ENCODE measurements around the gene PCYOX1L.

DNA sequence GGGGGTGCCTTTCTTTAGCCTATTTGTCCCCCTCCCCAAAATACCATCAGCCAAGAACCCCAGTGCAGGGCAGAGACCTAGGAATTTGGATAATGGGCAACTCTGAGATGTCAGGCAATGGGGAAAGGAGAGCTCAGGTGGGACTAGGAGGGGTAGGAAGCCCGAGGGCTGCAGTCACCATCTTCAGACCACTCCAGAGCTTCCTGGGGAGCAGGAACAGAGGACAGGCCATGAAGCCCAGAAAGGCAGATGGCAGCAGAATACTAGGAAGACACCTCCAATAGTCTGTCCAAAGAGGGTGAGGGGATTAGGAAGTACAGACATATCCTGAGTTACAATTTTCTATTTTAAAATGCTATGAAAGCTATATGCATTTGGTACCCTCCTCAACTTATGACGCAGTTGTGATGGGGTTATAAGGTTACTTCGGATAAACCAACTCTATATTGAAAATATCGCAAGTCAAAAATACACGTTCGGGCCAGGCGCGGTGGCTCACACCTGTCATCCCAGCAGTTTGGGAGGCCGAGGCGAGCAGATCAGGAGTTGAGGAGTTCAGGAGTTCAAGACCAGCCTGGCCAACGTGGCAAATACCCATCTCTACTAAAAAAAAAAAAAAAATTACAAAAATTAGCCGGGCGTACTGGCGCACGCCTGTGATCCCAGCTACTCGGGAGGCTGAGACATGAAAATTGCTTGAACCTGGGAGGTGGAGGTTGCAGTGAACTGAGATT is 55.8 kb downstream of the PCYOX1L start:
- TF ChIP-seq POLR2A (IDR thresholded peaks at IDR 0.05): no peak
- TF ChIP-seq, protein P1, sequence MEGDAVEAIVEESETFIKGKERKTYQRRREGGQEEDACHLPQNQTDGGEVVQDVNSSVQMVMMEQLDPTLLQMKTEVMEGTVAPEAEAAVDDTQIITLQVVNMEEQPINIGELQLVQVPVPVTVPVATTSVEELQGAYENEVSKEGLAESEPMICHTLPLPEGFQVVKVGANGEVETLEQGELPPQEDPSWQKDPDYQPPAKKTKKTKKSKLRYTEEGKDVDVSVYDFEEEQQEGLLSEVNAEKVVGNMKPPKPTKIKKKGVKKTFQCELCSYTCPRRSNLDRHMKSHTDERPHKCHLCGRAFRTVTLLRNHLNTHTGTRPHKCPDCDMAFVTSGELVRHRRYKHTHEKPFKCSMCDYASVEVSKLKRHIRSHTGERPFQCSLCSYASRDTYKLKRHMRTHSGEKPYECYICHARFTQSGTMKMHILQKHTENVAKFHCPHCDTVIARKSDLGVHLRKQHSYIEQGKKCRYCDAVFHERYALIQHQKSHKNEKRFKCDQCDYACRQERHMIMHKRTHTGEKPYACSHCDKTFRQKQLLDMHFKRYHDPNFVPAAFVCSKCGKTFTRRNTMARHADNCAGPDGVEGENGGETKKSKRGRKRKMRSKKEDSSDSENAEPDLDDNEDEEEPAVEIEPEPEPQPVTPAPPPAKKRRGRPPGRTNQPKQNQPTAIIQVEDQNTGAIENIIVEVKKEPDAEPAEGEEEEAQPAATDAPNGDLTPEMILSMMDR (IDR thresholded peaks at IDR 0.05): no peak

Data from stomach (tissue), 4 donors.